Measurements from ENCODE around the gene CCDC138.

GRCh38 chr2:108835040-108835439, 48.5 kb downstream of the CCDC138 start:
- no peak for TF ChIP-seq CTCF (IDR thresholded peaks at IDR 0.05)
- TF ChIP-seq POLR2A (IDR thresholded peaks at IDR 0.05) = no peak

Data from heart left ventricle (tissue), 13 donors.